ENCODE results near the gene F3.

- no peak for TF ChIP-seq GTF2E2 (tag; IDR thresholded peaks at IDR 0.05)
- TF ChIP-seq NUFIP1 (IDR thresholded peaks at IDR 0.05; ENCODE audit: partially characterized antibody) = no peak
- no peak for TF ChIP-seq ESRRA (IDR thresholded peaks at IDR 0.05; ENCODE audit: borderline replicate concordance, low read depth)
- no peak for TF ChIP-seq NFE2L1 (tag; IDR thresholded peaks at IDR 0.05; ENCODE audit: borderline replicate concordance, low read depth)
- TF ChIP-seq ZNF830 (CRISPR knock-in tag; IDR thresholded peaks at IDR 0.05) = no peak
- no peak for TF ChIP-seq POLR3G (IDR thresholded peaks at IDR 0.05; ENCODE audit: extremely low read depth, insufficient read length, insufficient replicate concordance)
- TF ChIP-seq RCOR1 (IDR thresholded peaks at IDR 0.05; ENCODE audit: borderline replicate concordance in 1 of 2, low read depth in 2 of 2, low read length in 2 of 2) = no peak
- TF ChIP-seq SRSF7 (optimal IDR thresholded peaks at IDR 0.05; ENCODE audit: low read depth, low read length) = no peak
- no peak for TF ChIP-seq EP400 (IDR thresholded peaks at IDR 0.05)
- TF ChIP-seq SREBF2 (CRISPR knock-in tag; IDR thresholded peaks at IDR 0.05) = no peak
Measured at GRCh38 chr1:94580367-94581115, 39.0 kb upstream of the F3 start.

All from K562 (cell line).